ENCODE data around the gene GLIPR1L1.

Gene GLIPR1L1

DNA sequence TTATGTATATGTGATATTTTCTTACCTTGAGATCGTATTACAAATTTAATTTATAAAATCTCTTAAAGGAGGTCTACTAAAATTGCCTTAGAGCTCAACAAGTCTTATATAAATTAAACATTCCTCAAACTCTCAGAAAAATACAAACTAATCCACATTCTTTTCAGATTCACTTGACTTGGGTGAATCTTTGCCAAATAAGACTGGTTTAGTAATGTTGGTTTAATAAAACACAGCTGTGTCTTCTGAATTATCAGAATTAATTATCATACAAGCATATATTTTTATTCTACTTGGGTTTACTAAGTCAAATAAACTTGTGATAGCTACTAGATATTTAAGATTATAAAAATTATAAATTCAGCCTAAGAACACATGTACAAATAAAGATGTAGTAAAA lies 69.8 kb downstream of the GLIPR1L1 start:
- no peak overlapping the region for H3K4me3 ChIP-seq (ENCODE audit: low read depth, low read length)
- TF ChIP-seq, protein P1, sequence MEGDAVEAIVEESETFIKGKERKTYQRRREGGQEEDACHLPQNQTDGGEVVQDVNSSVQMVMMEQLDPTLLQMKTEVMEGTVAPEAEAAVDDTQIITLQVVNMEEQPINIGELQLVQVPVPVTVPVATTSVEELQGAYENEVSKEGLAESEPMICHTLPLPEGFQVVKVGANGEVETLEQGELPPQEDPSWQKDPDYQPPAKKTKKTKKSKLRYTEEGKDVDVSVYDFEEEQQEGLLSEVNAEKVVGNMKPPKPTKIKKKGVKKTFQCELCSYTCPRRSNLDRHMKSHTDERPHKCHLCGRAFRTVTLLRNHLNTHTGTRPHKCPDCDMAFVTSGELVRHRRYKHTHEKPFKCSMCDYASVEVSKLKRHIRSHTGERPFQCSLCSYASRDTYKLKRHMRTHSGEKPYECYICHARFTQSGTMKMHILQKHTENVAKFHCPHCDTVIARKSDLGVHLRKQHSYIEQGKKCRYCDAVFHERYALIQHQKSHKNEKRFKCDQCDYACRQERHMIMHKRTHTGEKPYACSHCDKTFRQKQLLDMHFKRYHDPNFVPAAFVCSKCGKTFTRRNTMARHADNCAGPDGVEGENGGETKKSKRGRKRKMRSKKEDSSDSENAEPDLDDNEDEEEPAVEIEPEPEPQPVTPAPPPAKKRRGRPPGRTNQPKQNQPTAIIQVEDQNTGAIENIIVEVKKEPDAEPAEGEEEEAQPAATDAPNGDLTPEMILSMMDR (IDR thresholded peaks at IDR 0.05; ENCODE audit: borderline replicate concordance, insufficient read depth, low read depth, low read length): no peak

DNA sequence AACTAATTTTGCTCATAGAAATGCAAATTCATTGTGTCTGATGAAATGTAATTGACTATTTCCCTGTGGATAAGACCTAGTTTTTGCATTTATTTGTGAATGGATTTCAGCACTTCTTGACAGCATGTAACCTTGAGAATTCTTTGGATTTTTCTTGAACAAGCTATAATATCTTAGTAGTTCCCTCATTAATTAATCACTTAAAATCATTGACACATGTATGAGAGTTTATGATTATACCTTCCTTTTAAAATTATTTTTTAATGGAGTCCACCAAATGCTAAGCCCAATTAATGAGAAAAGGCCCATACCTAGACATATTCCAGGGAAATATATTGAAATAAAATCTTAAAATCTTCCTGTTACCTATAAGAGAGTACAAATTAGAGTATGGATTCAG lies 73.2 kb downstream of the GLIPR1L1 start:
- H3K4me3 ChIP-seq (ENCODE audit: low read depth, low read length): no peak overlapping the region
- TF ChIP-seq, protein P1 (IDR thresholded peaks at IDR 0.05; ENCODE audit: borderline replicate concordance, insufficient read depth, low read depth, low read length): no peak

DNA sequence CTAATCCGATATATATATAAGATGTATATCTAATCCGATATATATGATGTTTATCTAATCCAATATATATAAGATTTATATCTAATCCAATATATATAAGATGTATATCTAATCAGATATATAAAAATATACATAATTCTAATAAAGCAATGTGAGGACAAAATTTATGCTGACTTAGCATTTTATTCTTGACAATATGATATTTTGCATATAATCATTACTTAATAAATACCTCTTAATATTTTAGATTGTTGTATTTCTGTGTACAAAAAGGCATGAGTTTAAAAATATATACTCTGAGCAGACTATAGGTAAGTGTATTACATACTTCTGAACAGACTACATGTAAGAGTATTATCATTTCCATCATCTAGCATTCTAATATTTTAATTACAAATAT lies 75.4 kb downstream of the GLIPR1L1 start:
- TF ChIP-seq, protein P1 (IDR thresholded peaks at IDR 0.05; ENCODE audit: borderline replicate concordance, insufficient read depth, low read depth, low read length): no peak

DNA sequence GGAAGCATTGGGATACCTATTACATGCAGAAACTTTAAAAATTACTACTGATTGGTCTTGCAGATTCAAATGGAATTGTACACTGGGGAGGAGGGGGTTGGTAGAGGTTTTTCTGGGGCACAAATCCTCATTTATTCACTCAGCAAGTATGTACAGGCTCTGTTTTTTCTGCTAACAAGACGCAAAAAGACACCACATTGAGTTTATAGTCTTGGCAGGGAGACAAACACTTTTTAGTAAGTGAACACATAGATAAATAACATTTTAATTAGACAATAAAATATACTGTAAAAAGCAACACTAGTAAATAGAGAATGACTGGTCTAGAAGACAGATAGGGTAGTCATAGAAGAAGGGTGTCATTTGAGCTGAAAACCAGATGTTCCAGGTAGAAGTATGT lies 80.2 kb downstream of the GLIPR1L1 start:
- no peak overlapping the region for H3K4me3 ChIP-seq (ENCODE audit: low read depth, low read length)
- TF ChIP-seq, protein P1 (IDR thresholded peaks at IDR 0.05; ENCODE audit: borderline replicate concordance, insufficient read depth, low read depth, low read length): no peak

More for the DNA sequence above, 75.4 kb downstream of the GLIPR1L1 start:
- H3K4me3 ChIP-seq (ENCODE audit: low read depth, low read length): no peak overlapping the region

DNA sequence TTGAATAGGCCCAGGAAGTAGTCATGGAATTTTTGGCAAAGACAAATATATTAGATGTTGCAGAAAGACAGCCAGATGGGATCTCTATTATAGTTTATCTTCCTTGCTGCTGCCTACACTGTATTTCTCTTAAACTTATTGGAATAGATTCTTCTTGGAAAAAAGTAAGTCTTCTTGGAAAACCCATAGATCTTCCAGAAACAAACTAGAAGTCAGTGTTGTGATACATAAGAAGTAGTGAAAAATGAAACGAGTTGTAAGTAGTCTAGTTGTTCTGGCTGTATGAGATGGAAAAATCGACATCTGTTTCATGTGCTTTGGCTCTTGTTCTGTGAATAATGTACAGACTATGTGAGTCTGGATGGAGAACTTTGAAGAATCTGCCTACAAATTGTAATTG lies 85.4 kb downstream of the GLIPR1L1 start:
- TF ChIP-seq, protein P1 (IDR thresholded peaks at IDR 0.05; ENCODE audit: borderline replicate concordance, insufficient read depth, low read depth, low read length): no peak
- H3K4me3 ChIP-seq (ENCODE audit: low read depth, low read length): no peak overlapping the region
